ENCODE data around the gene POLR3GL.
"Not testable (repeated sequence)": the region's sequence is repeated elsewhere in the genome, so short reads cannot be mapped to it uniquely, and the experiment has no call there.

Gene POLR3GL

DNA sequence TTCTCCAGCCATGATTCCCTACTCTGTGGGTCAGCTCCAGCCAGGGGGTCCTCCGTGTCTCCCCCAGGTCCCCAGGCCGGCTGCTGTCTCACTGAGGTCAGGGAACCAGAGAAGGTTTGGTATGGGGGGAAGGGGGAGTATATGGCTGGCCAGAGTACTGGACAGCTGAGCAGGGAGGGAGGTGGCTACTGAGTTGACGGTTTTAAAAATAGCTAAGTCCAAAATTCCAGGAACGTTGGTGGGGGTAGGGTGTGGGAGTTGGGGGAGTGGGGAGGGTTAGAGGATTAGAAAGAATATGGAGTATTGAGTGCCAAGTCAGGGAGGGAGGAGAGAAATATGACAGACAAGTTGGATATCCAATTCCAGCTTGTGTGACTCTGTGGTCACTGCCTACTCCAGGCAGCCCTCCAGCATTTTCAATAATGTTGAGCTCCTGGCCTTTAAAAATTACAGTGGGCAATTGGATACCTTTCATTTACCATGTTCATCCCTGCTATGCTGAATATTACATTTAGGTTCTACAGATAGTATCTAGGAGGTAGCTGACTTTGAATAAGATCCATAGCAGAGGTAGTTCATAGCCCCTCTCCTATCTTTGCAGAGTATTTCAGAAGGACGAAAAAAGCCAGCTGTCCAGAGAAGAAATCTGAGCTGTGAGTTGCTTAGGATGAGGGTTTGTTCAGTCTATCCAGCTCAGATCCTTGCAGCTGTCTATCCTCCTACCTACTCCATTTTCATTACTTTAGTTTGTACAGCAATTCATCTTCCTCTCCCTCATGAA, 57.3 kb downstream of the POLR3GL start, which contains the start of gene HJV:
HJV (minus strand) TSS at position 114 of the 781 bp plus-strand sequence. CDS start 1,504 bp downstream, outside the sequence.
- DNase-seq: no peak

DNA sequence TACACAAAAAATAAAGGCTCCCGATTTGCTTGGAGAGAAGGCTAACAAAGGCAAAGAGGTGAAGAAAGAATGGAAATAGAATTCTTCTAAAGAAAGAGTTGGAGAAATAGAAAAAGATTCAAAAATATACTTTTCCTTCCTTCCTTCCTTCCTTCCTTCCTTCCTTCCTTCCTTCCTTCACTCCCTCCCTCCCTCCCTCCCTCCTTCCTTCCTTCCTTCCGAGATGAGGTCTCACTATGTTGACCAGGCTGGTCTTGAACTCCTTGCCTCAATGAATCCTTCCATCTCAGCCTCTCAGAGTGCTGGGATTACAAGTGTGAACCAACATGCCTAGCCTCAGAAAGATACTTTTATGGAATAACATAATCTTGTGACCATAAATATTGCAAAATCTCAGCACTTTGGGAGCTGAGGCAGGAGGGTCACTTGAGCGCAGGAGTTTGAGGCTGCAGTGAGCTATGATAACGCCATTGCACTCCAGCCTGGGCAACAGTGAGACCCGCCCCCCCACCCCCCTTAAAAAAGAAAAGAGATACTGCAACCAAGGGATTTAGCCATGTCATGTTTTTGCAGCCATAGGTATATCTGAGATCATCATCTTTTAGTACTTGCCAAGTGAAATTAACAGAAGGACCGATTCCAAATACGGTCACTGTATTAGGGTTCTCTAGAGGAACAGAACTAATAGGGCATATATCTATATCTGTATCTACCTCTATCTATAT, 58.1 kb downstream of the POLR3GL start:
- DNase-seq: no peak

DNA sequence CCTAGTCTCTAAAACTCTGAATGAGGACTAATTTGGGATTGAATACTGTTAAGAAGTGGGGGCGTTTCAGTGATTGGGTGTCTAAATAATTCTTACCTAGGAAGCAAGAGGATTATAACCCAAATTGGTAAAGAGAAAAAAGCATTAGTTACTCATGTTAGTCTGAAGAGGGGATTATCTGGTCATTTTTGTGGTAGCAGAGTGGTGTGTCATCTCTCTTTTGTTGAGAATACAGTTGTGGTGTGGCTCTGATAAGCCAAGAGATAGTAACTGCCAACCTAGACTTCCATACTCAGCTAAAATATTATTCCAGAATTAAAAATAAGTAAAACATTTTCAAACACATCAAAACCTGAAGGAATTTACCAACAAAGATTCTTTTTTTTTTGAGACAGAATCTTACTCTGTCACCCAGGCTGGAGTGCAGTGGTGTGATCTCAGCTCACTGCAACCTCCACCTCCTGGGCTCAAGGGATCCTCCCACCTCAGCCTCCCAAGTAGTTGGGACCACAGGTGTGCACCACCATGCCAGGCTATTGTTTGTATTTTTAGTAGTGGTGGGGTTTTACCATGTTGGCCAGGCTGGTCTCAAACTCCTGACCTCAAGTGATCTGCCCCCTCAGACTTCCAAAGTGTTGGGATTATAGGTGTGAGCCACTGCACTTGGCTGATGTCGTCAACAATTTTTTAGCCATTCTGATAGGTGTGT, 61.5 kb downstream of the POLR3GL start:
- not testable (repeated sequence) for DNase-seq

DNA sequence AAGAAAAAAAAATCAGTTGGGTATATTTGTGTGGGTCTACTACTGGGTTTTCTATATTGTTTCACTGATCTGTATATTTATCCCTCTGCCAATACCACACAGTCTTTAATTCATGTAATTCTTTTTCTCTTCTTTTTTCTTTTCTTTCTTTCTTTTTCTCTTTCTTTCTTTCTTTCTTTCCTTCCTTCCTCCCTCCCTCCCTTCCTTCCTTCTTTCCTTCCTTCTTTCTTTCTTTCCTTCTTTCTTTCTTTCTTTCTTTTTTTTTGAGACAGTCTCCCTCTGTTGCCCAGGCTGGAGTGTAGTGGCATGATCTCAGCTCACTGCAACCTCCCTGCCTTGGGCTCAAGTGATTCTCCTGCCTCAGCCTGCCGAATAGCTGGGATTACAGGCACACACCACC, 62.2 kb downstream of the POLR3GL start:
- DNase-seq: not testable (repeated sequence)
